Loucy (cell line): ENCODE measurements around the gene P2RX3.

ENCODE experiments used
- H2AFZ ChIP-seq: fragments of 200-600 bp; sonication (generic); 2 replicates; pipeline ENCODE4 v1.6.0; 2016; ENCODE audit warnings: antibody characterized with exemption, mild to moderate bottlenecking, low read length, moderate library complexity
- H3F3A ChIP-seq: fragments of 200-600 bp; 2 replicates; pipeline ENCODE4 v1.6.0; 2016; ENCODE audit warnings: antibody characterized with exemption, low read depth, mild to moderate bottlenecking
- H3K27me3 ChIP-seq: fragments of 200-600 bp; sonication (generic); 2 replicates; pipeline ENCODE4 v1.6.1; 2014; ENCODE audit warnings: low read length, mild to moderate bottlenecking; ENCODE audit not compliant: insufficient read depth, poor library complexity, severe bottlenecking
- H3K36me3 ChIP-seq: fragments of 200-600 bp; sonication (generic); 2 replicates; pipeline ENCODE4 v1.6.1; 2016; ENCODE audit warnings: low read length; ENCODE audit not compliant: insufficient read depth
- H3K4me1 ChIP-seq: fragments of 200-600 bp; sonication (generic); 2 replicates; pipeline ENCODE4 v1.5.1; 2014; ENCODE audit warnings: low read length, mild to moderate bottlenecking; ENCODE audit not compliant: insufficient read depth, poor library complexity, severe bottlenecking
- H3K4me2 ChIP-seq: fragments of 200-600 bp; sonication (generic); 2 replicates; pipeline ENCODE4 v1.6.0; 2014; ENCODE audit warnings: antibody characterized with exemption, low read length, low read depth, mild to moderate bottlenecking; ENCODE audit not compliant: poor library complexity, severe bottlenecking
- H3K4me3 ChIP-seq: fragments of 200-600 bp; sonication (generic); 2 replicates; pipeline ENCODE4 v1.5.1; 2014; ENCODE audit warnings: low read length, mild to moderate bottlenecking, mixed read lengths; ENCODE audit not compliant: poor library complexity, severe bottlenecking
- H3K79me2 ChIP-seq: fragments of 200-600 bp; sonication (generic); 2 replicates; pipeline ENCODE4 v1.6.1; 2014; ENCODE audit warnings: low read length; ENCODE audit not compliant: insufficient read depth
- H3K9ac ChIP-seq: fragments of 200-600 bp; sonication (generic); 2 replicates; pipeline ENCODE4 v1.6.0; 2014; ENCODE audit warnings: mild to moderate bottlenecking, low read depth, low read length, moderate library complexity; ENCODE audit not compliant: poor library complexity, severe bottlenecking
- H3K9me2 ChIP-seq: fragments of 200-600 bp; sonication (generic); replicated peaks from 2 replicates; pipeline ENCODE4 v1.6.1; 2016; ENCODE audit warnings: low read depth, low read length, mixed read lengths
- H3K9me3 ChIP-seq: fragments of 200-600 bp; sonication (generic); 2 replicates; pipeline ENCODE4 v1.6.1; 2014; ENCODE audit warnings: mild to moderate bottlenecking, antibody characterized with exemption, low read length, low read depth; ENCODE audit not compliant: insufficient read depth
- H4K20me1 ChIP-seq: fragments of 200-600 bp; sonication (generic); 2 replicates; pipeline ENCODE4 v1.6.0; 2014; ENCODE audit warnings: antibody characterized with exemption, low read length, mild to moderate bottlenecking; ENCODE audit not compliant: insufficient read depth, poor library complexity, severe bottlenecking
- EZH2phosphoT487 ChIP-seq: fragments of 200-600 bp; IDR thresholded peaks from 2 replicates; pipeline ENCODE4 v1.6.1; 2018; ENCODE audit warnings: antibody characterized with exemption, mild to moderate bottlenecking, moderate library complexity, borderline replicate concordance
- TF ChIP-seq, protein P1 (sequence below): fragments of 200-600 bp; sonication (generic); conservative IDR thresholded peaks from 2 replicates; pipeline ENCODE4 v1.5.1; 2014; ENCODE audit warnings: mild to moderate bottlenecking, antibody characterized with exemption, low read length

The P2RX3 gene

DNA sequence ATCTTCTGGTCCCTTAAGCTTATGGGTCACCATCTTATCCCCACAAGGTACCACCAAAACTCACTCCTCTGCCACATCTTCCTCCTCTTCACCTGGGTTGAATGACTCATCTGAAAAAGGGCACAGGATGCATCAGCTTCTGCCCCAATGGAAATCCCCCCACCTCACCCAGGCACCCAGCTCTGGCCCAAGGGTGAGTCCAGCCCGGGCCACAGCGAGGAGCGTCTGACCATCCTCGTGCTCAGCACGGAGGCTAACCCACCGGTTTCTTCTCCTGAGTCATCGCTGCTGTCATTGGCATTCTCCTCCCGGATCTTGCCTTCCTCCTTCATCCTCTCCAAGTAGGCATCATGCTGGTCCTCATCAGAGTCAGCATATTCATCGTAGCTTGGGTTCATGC is 8.1 kb upstream of the P2RX3 start:
- Histone ChIP-seq H3K9ac (no peak overlapping the region), H3K4me1 (peaks cover 34% of the 10 kb centered on the region), H3K79me2 (peaks cover 48% of the 10 kb centered on the region), H3K4me3 (no peak overlapping the region), H3K9me3 (no peaks in the 10 kb centered on the region), H3K4me2 (no peak overlapping the region), H3F3A (no peaks in the 10 kb centered on the region), H2AFZ (no peak overlapping the region), H3K27me3 (no peaks in the 10 kb centered on the region), H3K9me2 (no peaks in the 10 kb centered on the region), H4K20me1 (peaks cover 17% of the 10 kb centered on the region), H3K36me3 (peaks cover 70% of the 10 kb centered on the region; the same call in 1 of the 2 replicates)
- TF ChIP-seq, protein P1, sequence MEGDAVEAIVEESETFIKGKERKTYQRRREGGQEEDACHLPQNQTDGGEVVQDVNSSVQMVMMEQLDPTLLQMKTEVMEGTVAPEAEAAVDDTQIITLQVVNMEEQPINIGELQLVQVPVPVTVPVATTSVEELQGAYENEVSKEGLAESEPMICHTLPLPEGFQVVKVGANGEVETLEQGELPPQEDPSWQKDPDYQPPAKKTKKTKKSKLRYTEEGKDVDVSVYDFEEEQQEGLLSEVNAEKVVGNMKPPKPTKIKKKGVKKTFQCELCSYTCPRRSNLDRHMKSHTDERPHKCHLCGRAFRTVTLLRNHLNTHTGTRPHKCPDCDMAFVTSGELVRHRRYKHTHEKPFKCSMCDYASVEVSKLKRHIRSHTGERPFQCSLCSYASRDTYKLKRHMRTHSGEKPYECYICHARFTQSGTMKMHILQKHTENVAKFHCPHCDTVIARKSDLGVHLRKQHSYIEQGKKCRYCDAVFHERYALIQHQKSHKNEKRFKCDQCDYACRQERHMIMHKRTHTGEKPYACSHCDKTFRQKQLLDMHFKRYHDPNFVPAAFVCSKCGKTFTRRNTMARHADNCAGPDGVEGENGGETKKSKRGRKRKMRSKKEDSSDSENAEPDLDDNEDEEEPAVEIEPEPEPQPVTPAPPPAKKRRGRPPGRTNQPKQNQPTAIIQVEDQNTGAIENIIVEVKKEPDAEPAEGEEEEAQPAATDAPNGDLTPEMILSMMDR = no peak
- TF ChIP-seq EZH2phosphoT487 = no peak

DNA sequence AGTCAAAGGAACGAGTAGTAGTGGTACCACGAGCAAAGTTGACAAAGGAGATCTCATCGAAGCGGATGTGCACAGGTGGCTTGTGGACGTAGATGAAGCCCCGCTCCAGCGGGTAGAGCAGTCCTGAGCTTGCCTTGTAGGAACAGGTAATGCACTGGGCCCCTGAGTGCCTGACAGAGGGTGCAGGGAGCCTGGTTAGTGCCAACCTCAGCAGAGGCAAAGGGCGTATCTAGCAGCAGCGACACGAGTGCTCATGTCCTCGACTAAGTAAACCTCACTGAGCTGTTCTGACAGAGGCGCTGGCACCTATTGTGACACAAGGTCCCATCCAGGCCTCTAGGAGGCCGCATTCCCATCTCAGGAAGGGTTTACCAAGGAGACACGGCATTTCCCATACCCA is 6.4 kb upstream of the P2RX3 start:
- H3K9ac ChIP-seq = no peak overlapping the region
- no peaks in the 10 kb centered on the region for H3F3A ChIP-seq
- H3K4me3 ChIP-seq = no peak overlapping the region
- no peaks in the 10 kb centered on the region for H3K9me3 ChIP-seq
- H3K79me2 ChIP-seq = peaks cover 61% of the 10 kb centered on the region
- H2AFZ ChIP-seq = no peak overlapping the region
- H3K27me3 ChIP-seq = no peaks in the 10 kb centered on the region
- H3K4me2 ChIP-seq = no peak overlapping the region
- H4K20me1 ChIP-seq = peaks cover 17% of the 10 kb centered on the region
- H3K4me1 ChIP-seq = peaks cover 30% of the 10 kb centered on the region
- no peaks in the 10 kb centered on the region for H3K9me2 ChIP-seq
- peaks cover 62% of the 10 kb centered on the region; the same call in 1 of the 2 replicates for H3K36me3 ChIP-seq
- TF ChIP-seq, protein P1 = no peak
- TF ChIP-seq EZH2phosphoT487 = no peak

DNA sequence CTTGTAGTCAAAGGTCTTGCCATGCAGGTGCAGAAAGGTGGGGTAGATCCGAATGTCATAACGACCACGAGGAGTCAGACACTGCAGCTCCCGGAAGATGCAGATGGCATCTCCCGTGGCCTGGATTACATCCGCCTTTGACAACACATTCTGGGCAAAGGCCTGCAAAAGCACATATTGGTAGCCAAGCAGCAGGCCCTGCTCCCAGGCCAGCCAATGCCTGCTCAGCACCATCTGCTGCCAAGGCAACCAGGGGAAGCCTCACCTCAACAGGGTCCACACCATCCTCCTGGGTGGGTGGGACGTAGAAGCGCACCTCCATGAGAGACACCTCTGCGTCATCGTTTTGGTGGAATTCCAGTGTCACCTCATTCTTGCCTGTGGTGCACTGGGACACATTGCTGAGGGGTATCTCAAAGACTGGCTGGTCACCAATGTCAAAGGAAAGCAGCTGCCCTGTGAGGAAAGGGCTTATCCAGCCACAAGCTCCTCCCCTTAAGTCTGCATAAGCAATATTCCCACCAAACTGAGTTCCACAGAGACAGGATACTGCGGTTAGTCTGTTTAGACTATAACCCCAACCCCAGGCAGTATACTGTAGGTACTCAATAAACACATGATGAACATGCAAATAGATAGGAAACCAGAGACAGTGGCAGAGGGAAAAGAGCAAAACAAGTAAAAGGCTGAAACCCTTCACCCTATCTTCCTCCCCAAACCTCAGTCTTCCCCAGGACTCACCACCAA is 5.3 kb upstream of the P2RX3 start:
- no peak overlapping the region for H2AFZ ChIP-seq
- no peaks in the 10 kb centered on the region for H3K9me2 ChIP-seq
- peaks cover 31% of the 10 kb centered on the region for H3K4me1 ChIP-seq
- TF ChIP-seq, protein P1 = no peak
- no peak for TF ChIP-seq EZH2phosphoT487
- H4K20me1 ChIP-seq = peaks cover 17% of the 10 kb centered on the region
- H3K27me3 ChIP-seq = no peaks in the 10 kb centered on the region
- peak overlapping the region; percentile 85 for H3K4me2 ChIP-seq
- peaks cover 61% of the 10 kb centered on the region for H3K79me2 ChIP-seq
- H3K4me3 ChIP-seq = peak overlapping the region; percentile 76
- H3K9me3 ChIP-seq = no peaks in the 10 kb centered on the region
- no peaks in the 10 kb centered on the region for H3F3A ChIP-seq
- peak overlapping the region; percentile 79 for H3K9ac ChIP-seq
- peaks cover 51% of the 10 kb centered on the region; the same call in 1 of the 2 replicates for H3K36me3 ChIP-seq
